ENCODE measurements around the gene ELMO1. TPM values are rescaled to one million over a fixed set of nuclear protein-coding genes. Genes with fewer than 3 reads are reported as not detected.

Gene ELMO1
- total RNA-seq, 1 experiment from 2014 or later, result 1.1 TPM

GRCh38 chr7:37392673-37393017 is 56.0 kb downstream of the ELMO1 start (continued):
- TF ChIP-seq, protein P1, sequence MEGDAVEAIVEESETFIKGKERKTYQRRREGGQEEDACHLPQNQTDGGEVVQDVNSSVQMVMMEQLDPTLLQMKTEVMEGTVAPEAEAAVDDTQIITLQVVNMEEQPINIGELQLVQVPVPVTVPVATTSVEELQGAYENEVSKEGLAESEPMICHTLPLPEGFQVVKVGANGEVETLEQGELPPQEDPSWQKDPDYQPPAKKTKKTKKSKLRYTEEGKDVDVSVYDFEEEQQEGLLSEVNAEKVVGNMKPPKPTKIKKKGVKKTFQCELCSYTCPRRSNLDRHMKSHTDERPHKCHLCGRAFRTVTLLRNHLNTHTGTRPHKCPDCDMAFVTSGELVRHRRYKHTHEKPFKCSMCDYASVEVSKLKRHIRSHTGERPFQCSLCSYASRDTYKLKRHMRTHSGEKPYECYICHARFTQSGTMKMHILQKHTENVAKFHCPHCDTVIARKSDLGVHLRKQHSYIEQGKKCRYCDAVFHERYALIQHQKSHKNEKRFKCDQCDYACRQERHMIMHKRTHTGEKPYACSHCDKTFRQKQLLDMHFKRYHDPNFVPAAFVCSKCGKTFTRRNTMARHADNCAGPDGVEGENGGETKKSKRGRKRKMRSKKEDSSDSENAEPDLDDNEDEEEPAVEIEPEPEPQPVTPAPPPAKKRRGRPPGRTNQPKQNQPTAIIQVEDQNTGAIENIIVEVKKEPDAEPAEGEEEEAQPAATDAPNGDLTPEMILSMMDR (IDR thresholded peaks at IDR 0.05 in 2 of 3, conservative IDR thresholded peaks at IDR 0.05 in 1 of 3; ENCODE audit: borderline replicate concordance in 1 of 3, insufficient read depth in 1 of 3, low read depth in 2 of 3, low read length in 2 of 3), result no peak
- TF ChIP-seq SIN3A (IDR thresholded peaks at IDR 0.05; ENCODE audit: low read depth), result no peak
- TF ChIP-seq SP1 (IDR thresholded peaks at IDR 0.05; ENCODE audit: low read depth), result no peak
- TF ChIP-seq EGR1 (IDR thresholded peaks at IDR 0.05; ENCODE audit: low read depth), result no peak
- TF ChIP-seq ATF3 (IDR thresholded peaks at IDR 0.05), result no peak
- TF ChIP-seq ZFX (IDR thresholded peaks at IDR 0.05), result no peak

DNA sequence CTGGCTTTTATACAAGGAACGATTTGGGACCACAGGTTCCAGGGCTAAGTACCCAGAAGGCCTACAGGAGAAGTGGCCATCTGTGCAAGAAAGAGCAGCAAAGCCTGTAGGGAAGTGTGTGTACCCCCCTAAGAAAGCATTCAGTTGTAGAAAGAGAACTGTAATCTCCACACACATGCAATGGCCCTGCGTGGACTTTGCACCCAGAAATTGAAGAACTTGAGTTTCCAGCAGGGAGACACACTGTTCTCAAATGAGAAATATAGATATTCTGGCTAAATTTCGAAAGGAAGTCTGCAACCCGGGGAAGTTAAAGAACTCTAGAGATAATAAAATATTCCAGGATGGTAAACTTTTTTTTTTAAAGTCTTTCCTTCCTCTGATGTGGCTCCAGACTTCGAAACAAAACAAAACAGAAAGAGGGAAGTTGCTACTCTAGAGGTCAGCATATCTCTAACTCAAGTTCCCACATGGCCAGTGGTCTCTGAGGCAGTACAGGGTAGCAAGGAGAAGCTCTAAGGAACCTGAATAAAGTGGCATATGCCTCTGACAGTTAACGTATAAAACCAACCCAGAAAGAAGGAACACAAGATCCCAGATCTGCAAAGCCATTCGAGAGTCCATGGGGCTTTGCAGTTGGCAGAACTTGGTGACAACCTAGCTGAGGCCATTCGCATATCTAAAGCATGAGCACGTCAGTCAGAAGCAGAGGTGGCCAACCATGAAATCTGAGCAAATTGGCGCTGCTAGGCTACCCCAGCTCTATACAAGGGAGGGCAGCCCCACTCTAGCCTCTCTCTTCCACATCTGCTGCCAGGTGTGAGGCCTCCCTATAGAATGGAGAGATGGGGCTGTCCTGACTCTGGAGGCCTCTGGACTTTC is 56.6 kb downstream of the ELMO1 start:
- Histone ChIP-seq H3K4me3 (replicated peaks in 1 of 2; ENCODE audit: low read depth in 1 of 2, low read length in 2 of 2) (no peak overlapping the region), H3K27ac (ENCODE audit: low read depth, low read length) (no peak overlapping the region), H3K79me2 (ENCODE audit: insufficient read depth, low read length) (no peaks in the 10 kb centered on the region), H3K36me3 (ENCODE audit: control insufficient read depth in 1 of 2, insufficient read depth in 2 of 2, low read length in 2 of 2) (no peaks in the 10 kb centered on the region), H3K9me2 (ENCODE audit: insufficient read depth) (no peaks in the 10 kb centered on the region), H3K4me2 (ENCODE audit: low read length) (no peak overlapping the region), H3K9ac (ENCODE audit: low read length) (no peak overlapping the region), H4K20me1 (ENCODE audit: insufficient read depth) (no peaks in the 10 kb centered on the region; the same call in 1 of the 2 replicates), H2AFZ (ENCODE audit: low read depth, low read length, poor library complexity, severe bottlenecking) (no peak overlapping the region), H3K4me1 (ENCODE audit: control insufficient read depth in 1 of 2, insufficient read depth in 2 of 2, low read length in 2 of 2) (no peaks in the 10 kb centered on the region), H3K27me3 (ENCODE audit: insufficient read depth, low read length) (peaks cover 14% of the 10 kb centered on the region; the same call in 1 of the 2 replicates), H3K9me3 (ENCODE audit: control insufficient read depth in 1 of 2, insufficient read depth in 1 of 2, low read depth in 1 of 2, low read length in 2 of 2) (no peaks in the 10 kb centered on the region)
- TF ChIP-seq, protein P2, sequence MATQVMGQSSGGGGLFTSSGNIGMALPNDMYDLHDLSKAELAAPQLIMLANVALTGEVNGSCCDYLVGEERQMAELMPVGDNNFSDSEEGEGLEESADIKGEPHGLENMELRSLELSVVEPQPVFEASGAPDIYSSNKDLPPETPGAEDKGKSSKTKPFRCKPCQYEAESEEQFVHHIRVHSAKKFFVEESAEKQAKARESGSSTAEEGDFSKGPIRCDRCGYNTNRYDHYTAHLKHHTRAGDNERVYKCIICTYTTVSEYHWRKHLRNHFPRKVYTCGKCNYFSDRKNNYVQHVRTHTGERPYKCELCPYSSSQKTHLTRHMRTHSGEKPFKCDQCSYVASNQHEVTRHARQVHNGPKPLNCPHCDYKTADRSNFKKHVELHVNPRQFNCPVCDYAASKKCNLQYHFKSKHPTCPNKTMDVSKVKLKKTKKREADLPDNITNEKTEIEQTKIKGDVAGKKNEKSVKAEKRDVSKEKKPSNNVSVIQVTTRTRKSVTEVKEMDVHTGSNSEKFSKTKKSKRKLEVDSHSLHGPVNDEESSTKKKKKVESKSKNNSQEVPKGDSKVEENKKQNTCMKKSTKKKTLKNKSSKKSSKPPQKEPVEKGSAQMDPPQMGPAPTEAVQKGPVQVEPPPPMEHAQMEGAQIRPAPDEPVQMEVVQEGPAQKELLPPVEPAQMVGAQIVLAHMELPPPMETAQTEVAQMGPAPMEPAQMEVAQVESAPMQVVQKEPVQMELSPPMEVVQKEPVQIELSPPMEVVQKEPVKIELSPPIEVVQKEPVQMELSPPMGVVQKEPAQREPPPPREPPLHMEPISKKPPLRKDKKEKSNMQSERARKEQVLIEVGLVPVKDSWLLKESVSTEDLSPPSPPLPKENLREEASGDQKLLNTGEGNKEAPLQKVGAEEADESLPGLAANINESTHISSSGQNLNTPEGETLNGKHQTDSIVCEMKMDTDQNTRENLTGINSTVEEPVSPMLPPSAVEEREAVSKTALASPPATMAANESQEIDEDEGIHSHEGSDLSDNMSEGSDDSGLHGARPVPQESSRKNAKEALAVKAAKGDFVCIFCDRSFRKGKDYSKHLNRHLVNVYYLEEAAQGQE (IDR thresholded peaks at IDR 0.05; ENCODE audit: low read depth), result no peak
- TF ChIP-seq CBX3 (IDR thresholded peaks at IDR 0.05; ENCODE audit: low read depth), result no peak
- no peak for TF ChIP-seq POLR2A (IDR thresholded peaks at IDR 0.05; ENCODE audit: borderline replicate concordance, extremely low read depth, insufficient read depth, insufficient read length)
- no peak for TF ChIP-seq YY1 (IDR thresholded peaks at IDR 0.05; ENCODE audit: extremely low read depth, insufficient replicate concordance, low read depth, low read length)
- CTCF ChIA-PET, result no interaction called here
- no TSS peak for BruUV-seq (replicated peaks)
- no peak for DNase-seq (ENCODE audit: low read depth, low spot score)
- intact Hi-C loops (cut with micrococcal nuclease), result no loop called here
- RAD21 ChIA-PET (ENCODE audit: low non-redundant PET in 1 of 2, low total read pairs in 2 of 2, uncharacterized antibody in 2 of 2, unreplicated experiment in 2 of 2), result no interaction called here
- POLR2A ChIA-PET, result no interaction called here
- no peak for ATAC-seq
